Measurements from ENCODE around the gene CALML6. TPM values are rescaled to one million over a fixed set of nuclear protein-coding genes. Genes with fewer than 3 reads are reported as not detected.

The CALML6 gene
- total and polyA plus RNA-seq, 2 of the 8 experiments (the other 6 are each of a cell fraction or from before 2014, with no cell fraction given), result 0.54 to 1.3 TPM

DNA sequence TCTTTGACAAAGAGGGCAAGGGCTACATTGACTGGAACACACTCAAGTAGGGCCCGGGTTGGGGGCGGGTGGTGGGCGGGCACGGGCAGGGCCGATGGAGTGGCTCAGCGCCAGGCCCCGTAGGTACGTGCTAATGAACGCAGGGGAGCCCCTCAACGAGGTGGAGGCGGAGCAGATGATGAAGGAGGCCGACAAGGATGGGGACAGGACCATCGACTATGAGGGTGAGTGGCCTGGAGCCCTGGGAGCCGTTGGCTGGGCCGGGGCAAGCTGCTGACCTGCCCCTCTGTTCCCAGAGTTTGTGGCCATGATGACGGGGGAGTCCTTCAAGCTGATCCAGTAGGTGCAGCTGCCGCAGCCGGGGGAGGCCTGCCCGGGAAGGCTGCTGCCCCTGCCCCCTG is 1.8 kb downstream of the CALML6 start:
- H4K5ac ChIP-seq (ENCODE audit: insufficient read length, low read depth, low read length), result no peak overlapping the region
- no peak overlapping the region for H2BK12ac ChIP-seq (ENCODE audit: low read depth, low read length)
- H2BK20ac ChIP-seq (ENCODE audit: low read length), result no peak overlapping the region
- peaks cover 0 to 19% (median 12%) of the 10 kb centered on the region in 4 experiments; a peak in 6 of 7 replicates for H3K4me1 ChIP-seq (replicated peaks in 1 of 4; ENCODE audit: control insufficient read depth in 3 of 4, insufficient read depth in 4 of 4, low read length in 3 of 4)
- H3K27me3 ChIP-seq (replicated peaks in 1 of 4; ENCODE audit: control insufficient read depth in 3 of 4, extremely low read depth in 1 of 4, insufficient read depth in 3 of 4, low read length in 3 of 4), result peaks cover 0 to 2% (median under 1%) of the 10 kb centered on the region in 4 experiments; a peak in 2 of 7 replicates
- H3K9me3 ChIP-seq (ENCODE audit: insufficient read depth in 2 of 2, low read depth in 1 of 2, low read length in 1 of 2), result no peaks in the 10 kb centered on the region
- H3K79me1 ChIP-seq (ENCODE audit: low read depth, low read length), result no peaks in the 10 kb centered on the region
- H3K36me3 ChIP-seq (ENCODE audit: control insufficient read depth in 2 of 4, insufficient read depth in 4 of 4, low read length in 3 of 4), result no peaks in the 10 kb centered on the region
- POLR2A ChIA-PET (ENCODE audit: partially characterized antibody), result interaction anchor here (1.1 kb wide), 2 partner anchors 135 to 139 kb away, joined by 3 read pairs; no protein-coding TSS in a partner anchor
- H3K27ac ChIP-seq (ENCODE audit: low read depth, low read length), result no peak overlapping the region
- no peaks in the 10 kb centered on the region for H4K20me1 ChIP-seq (replicated peaks in 1 of 2; ENCODE audit: control insufficient read depth in 1 of 2, insufficient read depth in 2 of 2, low read length in 2 of 2)
- no peak overlapping the region for H3K18ac ChIP-seq (ENCODE audit: extremely low read depth, low read length)
- no peak for TF ChIP-seq RAD21 (IDR thresholded peaks at IDR 0.05 in 1 of 2, conservative IDR thresholded peaks at IDR 0.05 in 1 of 2; ENCODE audit: low read depth in 2 of 2, low read length in 2 of 2)
- no peak for TF ChIP-seq BACH1 (IDR thresholded peaks at IDR 0.05; ENCODE audit: low read length)
- TF ChIP-seq SP2 (IDR thresholded peaks at IDR 0.05; ENCODE audit: low read length), result no peak
- TF ChIP-seq YY1 (IDR thresholded peaks at IDR 0.05; ENCODE audit: low read depth, low read length), result no peak
- TF ChIP-seq SIN3A (conservative IDR thresholded peaks at IDR 0.05 in 1 of 2, IDR thresholded peaks at IDR 0.05 in 1 of 2; ENCODE audit: low read depth in 1 of 2, low read length in 2 of 2), result no peak
- no peak for TF ChIP-seq NRF1 (IDR thresholded peaks at IDR 0.05; ENCODE audit: low read depth, low read length)
- TF ChIP-seq, protein P1, sequence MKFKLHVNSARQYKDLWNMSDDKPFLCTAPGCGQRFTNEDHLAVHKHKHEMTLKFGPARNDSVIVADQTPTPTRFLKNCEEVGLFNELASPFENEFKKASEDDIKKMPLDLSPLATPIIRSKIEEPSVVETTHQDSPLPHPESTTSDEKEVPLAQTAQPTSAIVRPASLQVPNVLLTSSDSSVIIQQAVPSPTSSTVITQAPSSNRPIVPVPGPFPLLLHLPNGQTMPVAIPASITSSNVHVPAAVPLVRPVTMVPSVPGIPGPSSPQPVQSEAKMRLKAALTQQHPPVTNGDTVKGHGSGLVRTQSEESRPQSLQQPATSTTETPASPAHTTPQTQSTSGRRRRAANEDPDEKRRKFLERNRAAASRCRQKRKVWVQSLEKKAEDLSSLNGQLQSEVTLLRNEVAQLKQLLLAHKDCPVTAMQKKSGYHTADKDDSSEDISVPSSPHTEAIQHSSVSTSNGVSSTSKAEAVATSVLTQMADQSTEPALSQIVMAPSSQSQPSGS (IDR thresholded peaks at IDR 0.05; ENCODE audit: low read length), result no peak
- no peak for TF ChIP-seq BRCA1 (IDR thresholded peaks at IDR 0.05; ENCODE audit: low read depth, low read length)
- no peak overlapping the region for H2BK120ac ChIP-seq (replicated peaks; ENCODE audit: low read depth, low read length)
- 88% methylated on average over 13 of the region's 19 CpGs; no CpG with 5 or more reads in 1 of the 2 experiments for WGBS, 2 experiments (ENCODE audit: extremely low coverage in 1 of 2, insufficient coverage in 1 of 2, insufficient read length in 1 of 2, insufficient replicate concordance in 2 of 2, low coverage in 1 of 2, low lambda C conversion rate in 2 of 2, missing lambda C conversion rate in 1 of 2)
- no peaks in the 10 kb centered on the region for H3K79me2 ChIP-seq (ENCODE audit: control insufficient read depth in 1 of 2, insufficient read depth in 2 of 2, low read length in 2 of 2)
- H2AK5ac ChIP-seq (ENCODE audit: low read depth, low read length), result no peak overlapping the region
- peaks cover 4% of the 10 kb centered on the region; the same call in 1 of the 2 replicates for H3K23me2 ChIP-seq (ENCODE audit: low read depth, low read length)
- H3K4ac ChIP-seq (replicated peaks; ENCODE audit: insufficient read length, low read depth, low read length), result no peak overlapping the region
- no peak overlapping the region for H3K14ac ChIP-seq (ENCODE audit: insufficient read length)
- no peak overlapping the region for H3K4me2 ChIP-seq (ENCODE audit: insufficient read depth in 1 of 2, low read depth in 2 of 2, low read length in 2 of 2)
- no peak overlapping the region for H2BK15ac ChIP-seq (ENCODE audit: low read length)
- no peak overlapping the region for H4K8ac ChIP-seq (ENCODE audit: extremely low read depth, insufficient read depth, low read length)
- H3K4me3 ChIP-seq (ENCODE audit: extremely low read depth in 1 of 4, insufficient read depth in 2 of 4, low read depth in 3 of 4, low read length in 4 of 4), result no peak overlapping the region
- H2BK5ac ChIP-seq (ENCODE audit: low read depth, low read length), result no peak overlapping the region
- no peak for FAIRE-seq
- H4K91ac ChIP-seq (replicated peaks; ENCODE audit: insufficient read length, low read length), result no peak overlapping the region
- H3K23ac ChIP-seq (ENCODE audit: insufficient read length), result no peak overlapping the region
- CTCF ChIA-PET (ENCODE audit: partially characterized antibody), result interaction anchor here (1.2 to 2.9 kb wide), 3 partner anchors 11 to 44 kb away, joined by 3 to 12 read pairs (median 9); no protein-coding TSS in a partner anchor
- H3K56ac ChIP-seq (replicated peaks; ENCODE audit: insufficient read length, low read depth, low read length), result no peak overlapping the region
- H3K9ac ChIP-seq (replicated peaks in 1 of 4; ENCODE audit: extremely low read depth in 1 of 4, low read depth in 3 of 4, low read length in 3 of 4), result no peak overlapping the region
- no peak overlapping the region for H2AFZ ChIP-seq (ENCODE audit: low read length)
- DNase-seq (ENCODE audit: low read depth in 1 of 2, low spot score in 2 of 2), result no peak
